Stimulated activated CD4-positive, alpha-beta T cell treated with anti-CD3 and anti-CD28 coated beads, Interleukin-12 subunit alpha, Interleukin-12 subunit beta, amount 100 ng/mL, for 24 hours (primary cell): ENCODE measurements around the gene TCTN1.

Experiments used
- DNase-seq, 2 experiments: peaks; one replicate each; pipeline ENCODE4 v3.0.0-alpha.2; 2020; ENCODE audit warnings: low read depth in 2 of 2

The TCTN1 gene

GRCh38 chr12:110680032-110680431 lies 66.1 kb downstream of the TCTN1 start:
- no peak for DNase-seq

- DNase-seq, result no peak
These were observed 70.0 kb downstream of the TCTN1 start for GRCh38 chr12:110683888-110684287.

- no peak for DNase-seq
These were observed 70.4 kb downstream of the TCTN1 start for GRCh38 chr12:110684312-110684836.

GRCh38 chr12:110686294-110686903 lies 72.5 kb downstream of the TCTN1 start:
- no peak for DNase-seq

- no peak for DNase-seq
These were observed 73.7 kb downstream of the TCTN1 start for GRCh38 chr12:110687396-110688169.

GRCh38 chr12:110688446-110689280 lies 74.7 kb downstream of the TCTN1 start, which contains the start of gene HVCN1:
TSS of gene HVCN1 (minus strand) at chr12:110689115. CDS start at chr12:110683245, 5,870 bp downstream.
- no peak for DNase-seq

- peak; percentile 16 to 43 for DNase-seq
These were observed 75.6 kb downstream of the TCTN1 start for GRCh38 chr12:110689281-110690126.

GRCh38 chr12:110690127-110690430 lies 76.2 kb downstream of the TCTN1 start:
- DNase-seq, result no peak

GRCh38 chr12:110693731-110694130 lies 79.8 kb downstream of the TCTN1 start:
- no peak for DNase-seq

GRCh38 chr12:110694330-110694901 lies 80.5 kb downstream of the TCTN1 start:
- no peak for DNase-seq

GRCh38 chr12:110696283-110696682 lies 82.4 kb downstream of the TCTN1 start:
- DNase-seq, result no peak

GRCh38 chr12:110697236-110697635 lies 83.3 kb downstream of the TCTN1 start:
- no peak for DNase-seq

- DNase-seq, result peak; percentile 53 to 70
These were observed 84.4 kb downstream of the TCTN1 start for GRCh38 chr12:110698171-110698902.
